Karpas-422 (cell line): ENCODE data around the gene TNS1. TPM values are rescaled to one million over a fixed set of nuclear protein-coding genes. Genes with fewer than 3 reads are reported as not detected.

Experiments
- DNase-seq: peaks from one replicate; pipeline ENCODE4 v3.0.0-alpha.2; 2015
- H2AFZ ChIP-seq: fragments of 200-600 bp; sonication (generic); 2 replicates; pipeline ENCODE4 v1.6.1; 2014; ENCODE audit warnings: antibody characterized with exemption, low read length, mixed read lengths
- H3K27ac ChIP-seq: fragments of 200-600 bp; sonication (generic); 2 replicates; pipeline ENCODE4 v1.5.1; 2014; ENCODE audit warnings: mild to moderate bottlenecking, low read length, moderate library complexity
- H3K27me3 ChIP-seq: fragments of 200-600 bp; sonication (generic); 2 replicates; pipeline ENCODE4 v1.6.1; 2014; ENCODE audit warnings: low read length, mixed read lengths
- H3K36me3 ChIP-seq: fragments of 200-600 bp; sonication (generic); 2 replicates; pipeline ENCODE4 v1.6.1; 2014; ENCODE audit warnings: low read length, mixed read lengths; ENCODE audit not compliant: insufficient read depth
- H3K4me1 ChIP-seq: fragments of 200-600 bp; sonication (generic); 2 replicates; pipeline ENCODE4 v1.6.1; 2014; ENCODE audit warnings: mild to moderate bottlenecking, low read length, mixed read lengths
- H3K4me2 ChIP-seq: fragments of 200-600 bp; sonication (generic); 2 replicates; pipeline ENCODE4 v1.6.1; 2014; ENCODE audit warnings: low read length, low read depth, mild to moderate bottlenecking; ENCODE audit not compliant: poor library complexity, severe bottlenecking
- H3K4me3 ChIP-seq: fragments of 200-600 bp; sonication (generic); 2 replicates; pipeline ENCODE4 v1.5.1; 2014; ENCODE audit warnings: mild to moderate bottlenecking, antibody characterized with exemption, low read length, mixed read lengths
- H3K79me2 ChIP-seq: fragments of 200-600 bp; sonication (generic); 2 replicates; pipeline ENCODE4 v1.6.1; 2014; ENCODE audit warnings: mild to moderate bottlenecking, low read length, mixed read lengths
- H3K9ac ChIP-seq: fragments of 200-600 bp; sonication (generic); 2 replicates; pipeline ENCODE4 v1.6.0; 2014; ENCODE audit warnings: low read length
- H3K9me2 ChIP-seq: fragments of 200-600 bp; sonication (generic), shearing (Covaris generic); replicated peaks from 2 replicates; pipeline ENCODE4 v1.6.0; 2014; ENCODE audit warnings: mild to moderate bottlenecking, low read length, moderate library complexity; ENCODE audit not compliant: insufficient read depth
- H3K9me3 ChIP-seq: fragments of 300-700, 200-600 bp; sonication (generic); 2 replicates; pipeline ENCODE4 v1.6.1; 2014; ENCODE audit warnings: low read length, mixed read lengths
- H4K20me1 ChIP-seq: fragments of 200-600 bp; sonication (generic); 2 replicates; pipeline ENCODE4 v1.6.1; 2014; ENCODE audit warnings: mild to moderate bottlenecking, antibody characterized with exemption, low read length, low read depth; ENCODE audit not compliant: insufficient read depth
- total RNA-seq: library from RNA; depleted of rRNA; stranded (reverse); fragments of >200 nt; shearing (Covaris generic); gene quantifications from 2 replicates; pipeline ENCODE4 v1.2.3, GENCODE V29; 2014; ENCODE audit warnings: low replicate concordance

TNS1 gene
- total RNA-seq, 1 experiment from 2014 or later = 1.7 TPM

GRCh38 chr2:218002143-218002844 is 501 bp downstream of the TNS1 start:
- H3K4me1 ChIP-seq = no peaks in the 10 kb centered on the region
- H3K4me3 ChIP-seq = no peak overlapping the region
- H3K9me3 ChIP-seq = no peaks in the 10 kb centered on the region
- no peak overlapping the region for H3K4me2 ChIP-seq
- DNase-seq = no peak
- H2AFZ ChIP-seq = no peak overlapping the region
- H3K79me2 ChIP-seq = no peaks in the 10 kb centered on the region
- no peaks in the 10 kb centered on the region for H3K36me3 ChIP-seq
- H3K9ac ChIP-seq = no peak overlapping the region
- no peaks in the 10 kb centered on the region for H3K9me2 ChIP-seq
- no peaks in the 10 kb centered on the region for H4K20me1 ChIP-seq
- no peaks in the 10 kb centered on the region for H3K27me3 ChIP-seq
- H3K27ac ChIP-seq = no peak overlapping the region

- Histone ChIP-seq H3K9me2 (no peaks in the 10 kb centered on the region), H3K9ac (no peak overlapping the region), H3K4me1 (no peaks in the 10 kb centered on the region), H4K20me1 (no peaks in the 10 kb centered on the region), H3K79me2 (no peaks in the 10 kb centered on the region), H3K27me3 (no peaks in the 10 kb centered on the region), H3K4me2 (no peak overlapping the region), H3K4me3 (no peak overlapping the region), H3K36me3 (no peaks in the 10 kb centered on the region), H2AFZ (no peak overlapping the region), H3K27ac (no peak overlapping the region), H3K9me3 (no peaks in the 10 kb centered on the region)
- no peak for DNase-seq
Observed at GRCh38 chr2:218001629-218002028, 1.2 kb downstream of the TNS1 start.

GRCh38 chr2:218000136-218000535 is 2.7 kb downstream of the TNS1 start:
- no peaks in the 10 kb centered on the region for H3K9me2 ChIP-seq

GRCh38 chr2:217999595-217999959 is 3.2 kb downstream of the TNS1 start:
- H3K27me3 ChIP-seq = no peaks in the 10 kb centered on the region
- H3K4me2 ChIP-seq = no peak overlapping the region
- DNase-seq = no peak
- no peaks in the 10 kb centered on the region for H3K36me3 ChIP-seq
- H3K9ac ChIP-seq = no peak overlapping the region
- H3K4me1 ChIP-seq = no peaks in the 10 kb centered on the region
- no peaks in the 10 kb centered on the region for H4K20me1 ChIP-seq
- no peak overlapping the region for H3K27ac ChIP-seq
- H2AFZ ChIP-seq = no peak overlapping the region
- H3K9me3 ChIP-seq = no peaks in the 10 kb centered on the region
- H3K9me2 ChIP-seq = no peaks in the 10 kb centered on the region
- H3K79me2 ChIP-seq = no peaks in the 10 kb centered on the region
- no peak overlapping the region for H3K4me3 ChIP-seq

More at GRCh38 chr2:218000136-218000535, 2.7 kb downstream of the TNS1 start:
- Histone ChIP-seq H3K9ac (no peak overlapping the region), H3K36me3 (no peaks in the 10 kb centered on the region), H3K4me2 (no peak overlapping the region), H3K4me1 (no peaks in the 10 kb centered on the region), H3K27me3 (no peaks in the 10 kb centered on the region), H4K20me1 (no peaks in the 10 kb centered on the region), H3K9me3 (no peaks in the 10 kb centered on the region), H3K4me3 (no peak overlapping the region), H3K27ac (no peak overlapping the region), H2AFZ (no peak overlapping the region), H3K79me2 (no peaks in the 10 kb centered on the region)
- no peak for DNase-seq

- Histone ChIP-seq H3K9me3 (no peaks in the 10 kb centered on the region), H3K9ac (no peak overlapping the region), H4K20me1 (no peaks in the 10 kb centered on the region), H3K4me3 (no peak overlapping the region), H3K9me2 (no peaks in the 10 kb centered on the region), H3K27ac (no peak overlapping the region), H2AFZ (no peak overlapping the region), H3K4me1 (no peaks in the 10 kb centered on the region), H3K4me2 (no peak overlapping the region), H3K27me3 (no peaks in the 10 kb centered on the region), H3K36me3 (no peaks in the 10 kb centered on the region), H3K79me2 (no peaks in the 10 kb centered on the region)
- DNase-seq = no peak
Observed at GRCh38 chr2:217998926-217999594, 3.7 kb downstream of the TNS1 start.

GRCh38 chr2:217997510-217997909 is 5.3 kb downstream of the TNS1 start:
- no peak overlapping the region for H3K4me3 ChIP-seq
- no peaks in the 10 kb centered on the region for H3K36me3 ChIP-seq
- H3K4me1 ChIP-seq = no peaks in the 10 kb centered on the region
- H3K27ac ChIP-seq = no peak overlapping the region
- no peaks in the 10 kb centered on the region for H3K27me3 ChIP-seq
- H3K9me3 ChIP-seq = no peaks in the 10 kb centered on the region
- no peak overlapping the region for H3K4me2 ChIP-seq
- H3K79me2 ChIP-seq = no peaks in the 10 kb centered on the region
- H3K9me2 ChIP-seq = no peaks in the 10 kb centered on the region
- H2AFZ ChIP-seq = no peak overlapping the region
- no peak overlapping the region for H3K9ac ChIP-seq
- no peak for DNase-seq
- H4K20me1 ChIP-seq = no peaks in the 10 kb centered on the region

GRCh38 chr2:217996361-217996760 is 6.4 kb downstream of the TNS1 start:
- Histone ChIP-seq H3K9me2 (no peaks in the 10 kb centered on the region), H3K27me3 (no peaks in the 10 kb centered on the region), H3K27ac (no peak overlapping the region), H3K79me2 (no peaks in the 10 kb centered on the region), H3K9ac (no peak overlapping the region), H2AFZ (no peak overlapping the region), H3K4me1 (no peaks in the 10 kb centered on the region), H3K4me2 (no peak overlapping the region), H3K36me3 (no peaks in the 10 kb centered on the region), H3K4me3 (no peak overlapping the region), H4K20me1 (no peaks in the 10 kb centered on the region), H3K9me3 (no peaks in the 10 kb centered on the region)
- DNase-seq = no peak

GRCh38 chr2:217995731-217996231 is 7.0 kb downstream of the TNS1 start:
- H3K27ac ChIP-seq = no peak overlapping the region
- H3K4me3 ChIP-seq = no peak overlapping the region
- H3K4me2 ChIP-seq = no peak overlapping the region
- H3K79me2 ChIP-seq = no peaks in the 10 kb centered on the region
- H3K9me3 ChIP-seq = no peaks in the 10 kb centered on the region
- H3K27me3 ChIP-seq = no peaks in the 10 kb centered on the region
- no peak overlapping the region for H2AFZ ChIP-seq
- H3K36me3 ChIP-seq = no peaks in the 10 kb centered on the region
- H3K9ac ChIP-seq = no peak overlapping the region
- no peak for DNase-seq
- H3K4me1 ChIP-seq = no peaks in the 10 kb centered on the region
- no peaks in the 10 kb centered on the region for H4K20me1 ChIP-seq
- H3K9me2 ChIP-seq = no peaks in the 10 kb centered on the region
